Bronchial epithelial cell (primary cell): ENCODE data around the gene TBRG4. TPM values are rescaled to one million over a fixed set of nuclear protein-coding genes. Genes with fewer than 3 reads are reported as not detected.

Experiments
- DNase-seq: peaks from one replicate; pipeline ENCODE4 v3.0.0-alpha.2; 2010; ENCODE audit warnings: low read depth
- FAIRE-seq: peaks from 2 replicates; lab custom pipeline; 2011; peaks lifted over from hg19 to GRCh38; lab: Jason Lieb, UNC
- H3K27me3 ChIP-seq: 2 replicates; pipeline ENCODE4 v1.5.1; 2011; ENCODE audit warnings: low read length; ENCODE audit not compliant: control insufficient read depth, insufficient read depth
- H3K36me3 ChIP-seq: 2 replicates; pipeline ENCODE4 v1.5.1; 2011; ENCODE audit warnings: low read length; ENCODE audit not compliant: control insufficient read depth, insufficient read depth
- H3K4me3 ChIP-seq: 2 replicates; pipeline ENCODE4 v1.5.1; 2011; ENCODE audit warnings: mild to moderate bottlenecking, low read depth, low read length, control low read depth
- total RNA-seq: library from RNA; depleted of rRNA; stranded (reverse); fragments of >200 nt; gene quantifications from 2 replicates; pipeline ENCODE4 v1.2.1, GENCODE V29; 2014
- TF ChIP-seq, protein P1 (sequence below): IDR thresholded peaks from 2 replicates; pipeline ENCODE4 v1.5.1; 2011; ENCODE audit warnings: mild to moderate bottlenecking, moderate library complexity, low read length, control low read depth, inconsistent platforms; ENCODE audit not compliant: insufficient read depth, severe bottlenecking

Gene TBRG4
- total RNA-seq, 1 donor from 2014 or later: 90.3 TPM

GRCh38 chr7:45065031-45065995 is 46.2 kb downstream of the TBRG4 start:
- H3K4me3 ChIP-seq: no peak overlapping the region
- no peaks in the 10 kb centered on the region for H3K27me3 ChIP-seq
- H3K36me3 ChIP-seq: peaks cover 25% of the 10 kb centered on the region
- TF ChIP-seq, protein P1, sequence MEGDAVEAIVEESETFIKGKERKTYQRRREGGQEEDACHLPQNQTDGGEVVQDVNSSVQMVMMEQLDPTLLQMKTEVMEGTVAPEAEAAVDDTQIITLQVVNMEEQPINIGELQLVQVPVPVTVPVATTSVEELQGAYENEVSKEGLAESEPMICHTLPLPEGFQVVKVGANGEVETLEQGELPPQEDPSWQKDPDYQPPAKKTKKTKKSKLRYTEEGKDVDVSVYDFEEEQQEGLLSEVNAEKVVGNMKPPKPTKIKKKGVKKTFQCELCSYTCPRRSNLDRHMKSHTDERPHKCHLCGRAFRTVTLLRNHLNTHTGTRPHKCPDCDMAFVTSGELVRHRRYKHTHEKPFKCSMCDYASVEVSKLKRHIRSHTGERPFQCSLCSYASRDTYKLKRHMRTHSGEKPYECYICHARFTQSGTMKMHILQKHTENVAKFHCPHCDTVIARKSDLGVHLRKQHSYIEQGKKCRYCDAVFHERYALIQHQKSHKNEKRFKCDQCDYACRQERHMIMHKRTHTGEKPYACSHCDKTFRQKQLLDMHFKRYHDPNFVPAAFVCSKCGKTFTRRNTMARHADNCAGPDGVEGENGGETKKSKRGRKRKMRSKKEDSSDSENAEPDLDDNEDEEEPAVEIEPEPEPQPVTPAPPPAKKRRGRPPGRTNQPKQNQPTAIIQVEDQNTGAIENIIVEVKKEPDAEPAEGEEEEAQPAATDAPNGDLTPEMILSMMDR: no peak
- DNase-seq (no peak), FAIRE-seq (peak; percentile 23)

- TF ChIP-seq, protein P1: no peak
- no peak for DNase-seq
- FAIRE-seq: no peak
- H3K36me3 ChIP-seq: peaks cover 25% of the 10 kb centered on the region
- H3K4me3 ChIP-seq: no peak overlapping the region
- H3K27me3 ChIP-seq: no peaks in the 10 kb centered on the region
Measured at GRCh38 chr7:45064047-45064725, 47.3 kb downstream of the TBRG4 start.

DNA sequence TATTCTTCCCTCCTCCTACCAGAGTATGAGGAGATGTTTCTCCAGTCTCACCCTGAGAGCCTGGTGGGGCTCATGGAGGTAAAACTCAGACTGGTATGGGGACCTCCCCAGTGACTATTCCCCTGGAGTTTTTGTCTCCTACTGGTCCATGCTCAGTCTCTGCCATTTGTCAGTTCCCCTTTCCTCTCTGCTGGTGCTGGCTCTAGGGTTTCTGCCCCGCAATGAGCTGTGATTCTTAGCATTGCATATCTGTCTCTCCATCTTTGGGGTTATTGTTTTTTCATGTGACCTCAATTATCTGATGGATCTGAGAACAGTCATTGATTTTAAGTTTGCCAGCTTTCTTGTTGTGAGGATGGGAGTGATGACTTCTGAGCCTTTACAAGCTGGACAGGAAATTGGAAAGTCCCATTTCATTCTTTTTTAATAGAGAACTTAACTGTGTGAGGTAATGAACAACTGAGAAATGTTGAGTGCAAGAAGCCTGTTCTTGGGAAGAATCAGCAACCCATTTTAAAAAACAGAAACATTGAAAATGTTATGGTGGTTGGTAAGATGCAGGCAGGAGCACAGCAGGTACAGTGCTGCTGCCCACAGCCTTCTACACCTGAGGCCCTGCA is 49.6 kb downstream of the TBRG4 start:
- no peak for FAIRE-seq
- Histone ChIP-seq H3K27me3 (no peaks in the 10 kb centered on the region), H3K36me3 (peaks cover 19% of the 10 kb centered on the region), H3K4me3 (no peak overlapping the region)
- no peak for DNase-seq
- TF ChIP-seq, protein P1: no peak

DNA sequence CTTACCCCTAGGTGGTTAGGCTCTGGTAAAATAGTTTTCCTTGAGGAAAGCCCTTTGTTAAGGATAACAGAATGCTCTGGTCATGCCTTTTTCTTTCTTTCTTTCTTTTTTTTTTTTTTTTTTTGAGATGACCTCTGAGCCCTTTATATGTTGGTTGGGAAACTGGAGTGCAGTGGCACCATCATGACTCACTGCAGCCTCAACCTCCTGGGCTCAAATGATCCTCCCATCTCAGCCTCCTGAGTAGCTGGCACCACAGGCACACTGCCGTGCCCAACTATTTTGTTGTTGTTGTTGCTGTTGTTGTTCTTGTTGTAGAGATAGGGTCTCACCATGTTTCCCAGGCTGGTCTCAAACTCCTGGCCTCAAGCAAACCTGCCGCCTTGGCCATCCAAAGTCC is 50.1 kb downstream of the TBRG4 start:
- Histone ChIP-seq H3K4me3 (no peak overlapping the region), H3K27me3 (no peaks in the 10 kb centered on the region), H3K36me3 (peaks cover 16% of the 10 kb centered on the region)
- DNase-seq: no peak
- FAIRE-seq: no peak
- TF ChIP-seq, protein P1: no peak

- DNase-seq: no peak
- TF ChIP-seq, protein P1: no peak
- Histone ChIP-seq H3K4me3 (no peak overlapping the region), H3K27me3 (no peaks in the 10 kb centered on the region), H3K36me3 (peaks cover 12% of the 10 kb centered on the region)
- no peak for FAIRE-seq
Measured at GRCh38 chr7:45060295-45060694, 51.2 kb downstream of the TBRG4 start.
